ENCODE results near the gene DNAH8. TPM values are rescaled to one million over a fixed set of nuclear protein-coding genes. Genes with fewer than 3 reads are reported as not detected.

The DNAH8 gene
- polyA plus RNA-seq, 3 donors, result not detected

GRCh38 chr6:38730140-38730862 lies 15.2 kb downstream of the DNAH8 start:
- H3K9me3 ChIP-seq (replicated peaks in 1 of 2; ENCODE audit: control insufficient read depth in 1 of 2, insufficient read depth in 1 of 2, low read length in 2 of 2), result no peaks in the 10 kb centered on the region
- H3K9me3 Mint-ChIP-seq, result peaks cover 0 to 12% (median 2%) of the 10 kb centered on the region in 7 donors
- no peak overlapping the region for H3K27ac Mint-ChIP-seq
- H3K36me3 Mint-ChIP-seq, result no peaks in the 10 kb centered on the region
- H2AFZ ChIP-seq (ENCODE audit: insufficient read depth, low read depth, low read length, poor library complexity, severe bottlenecking), result no peak overlapping the region
- no peak overlapping the region for H3K4me3 ChIP-seq (replicated peaks in 1 of 3; ENCODE audit: low read depth in 2 of 3, low read length in 3 of 3)
- no peak for TF ChIP-seq CTCF (IDR thresholded peaks at IDR 0.05)
- H3K27ac ChIP-seq (ENCODE audit: low read depth in 1 of 2, low read length in 2 of 2), result no peak overlapping the region
- intact Hi-C loops (cut with micrococcal nuclease), result no loop called here
- H3K9ac ChIP-seq (ENCODE audit: insufficient read depth, low read length, poor library complexity, severe bottlenecking), result no peak overlapping the region
- no peaks in the 10 kb centered on the region for H3K36me3 ChIP-seq (replicated peaks in 1 of 2; ENCODE audit: control insufficient read depth in 1 of 2, insufficient read depth in 2 of 2, low read length in 2 of 2)
- H3K4me1 Mint-ChIP-seq, result no peaks in the 10 kb centered on the region
- H3K27me3 Mint-ChIP-seq (ENCODE audit: low read depth in 3 of 3), result peaks cover 0 to 7% (median 4%) of the 10 kb centered on the region in 3 donors
- no peaks in the 10 kb centered on the region for H3K4me1 ChIP-seq (ENCODE audit: control insufficient read depth in 1 of 2, insufficient read depth in 2 of 2, low read length in 2 of 2)
- no peak overlapping the region for H3K4me2 ChIP-seq (replicated peaks; ENCODE audit: extremely low read depth, low read length, poor library complexity, severe bottlenecking)
- no peak for DNase-seq
- H4K20me1 ChIP-seq (ENCODE audit: insufficient read depth, low read length), result no peaks in the 10 kb centered on the region
- no peak overlapping the region for H3K4me3 Mint-ChIP-seq
- no peaks in the 10 kb centered on the region for H3K79me2 ChIP-seq (ENCODE audit: insufficient read depth, low read length)
- 84% methylated on average over 2 of the region's 4 CpGs for WGBS (ENCODE audit: insufficient coverage)
- no peaks in the 10 kb centered on the region for H3K27me3 ChIP-seq (ENCODE audit: control insufficient read depth in 2 of 2, insufficient read depth in 2 of 2, low read length in 2 of 2)

DNA sequence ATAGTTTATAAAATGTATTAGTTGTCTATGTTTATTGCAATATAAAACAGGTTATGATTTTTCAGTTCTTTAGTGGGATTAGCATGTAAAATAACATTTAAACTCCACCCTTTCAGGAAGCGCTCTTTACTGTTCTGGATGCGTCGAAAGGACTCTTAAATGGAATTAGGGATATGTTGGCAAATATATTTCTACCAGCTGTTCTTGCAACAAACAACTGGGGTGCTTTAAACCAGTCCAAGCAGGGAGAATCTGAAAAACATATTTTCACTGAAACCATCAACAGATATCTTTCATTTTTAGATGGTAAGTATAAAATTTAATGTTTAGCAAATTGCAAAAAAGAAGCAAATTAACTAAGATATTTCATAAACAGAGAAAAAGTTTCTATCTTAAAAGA lies 21.8 kb downstream of the DNAH8 start:
- H3K9me3 ChIP-seq (replicated peaks in 1 of 2; ENCODE audit: control insufficient read depth in 1 of 2, insufficient read depth in 1 of 2, low read length in 2 of 2), result no peaks in the 10 kb centered on the region
- H3K36me3 ChIP-seq (replicated peaks in 1 of 2; ENCODE audit: control insufficient read depth in 1 of 2, insufficient read depth in 2 of 2, low read length in 2 of 2), result no peaks in the 10 kb centered on the region
- no peaks in the 10 kb centered on the region for H3K79me2 ChIP-seq (ENCODE audit: insufficient read depth, low read length)
- no CpG with 5 or more reads among the region's 3 CpGs for WGBS (ENCODE audit: insufficient coverage)
- DNase-seq, result no peak
- peaks cover 2 to 4% of the 10 kb centered on the region in 2 donors for H3K27me3 ChIP-seq (ENCODE audit: control insufficient read depth in 2 of 2, insufficient read depth in 2 of 2, low read length in 2 of 2)
- Mint-ChIP-seq H3K27ac (no peak overlapping the region), H3K9me3 (peaks cover 0 to 16% (median 5%) of the 10 kb centered on the region in 7 donors), H3K4me1 (no peaks in the 10 kb centered on the region), H3K4me3 (no peak overlapping the region), H3K27me3 (ENCODE audit: low read depth in 3 of 3) (peaks cover 4 to 18% (median 11%) of the 10 kb centered on the region in 3 donors), H3K36me3 (no peaks in the 10 kb centered on the region)
- H3K4me2 ChIP-seq (replicated peaks; ENCODE audit: extremely low read depth, low read length, poor library complexity, severe bottlenecking), result no peak overlapping the region
- no peak overlapping the region for H3K4me3 ChIP-seq (replicated peaks in 1 of 3; ENCODE audit: low read depth in 2 of 3, low read length in 3 of 3)
- no peak for TF ChIP-seq CTCF (IDR thresholded peaks at IDR 0.05)
- H2AFZ ChIP-seq (ENCODE audit: insufficient read depth, low read depth, low read length, poor library complexity, severe bottlenecking), result no peak overlapping the region
- no peaks in the 10 kb centered on the region for H4K20me1 ChIP-seq (ENCODE audit: insufficient read depth, low read length)
- no peak overlapping the region for H3K27ac ChIP-seq (ENCODE audit: low read depth in 1 of 2, low read length in 2 of 2)
- no peaks in the 10 kb centered on the region for H3K4me1 ChIP-seq (ENCODE audit: control insufficient read depth in 1 of 2, insufficient read depth in 2 of 2, low read length in 2 of 2)
- intact Hi-C loops (cut with micrococcal nuclease), result no loop called here
- no peak overlapping the region for H3K9ac ChIP-seq (ENCODE audit: insufficient read depth, low read length, poor library complexity, severe bottlenecking)

Measured in CD14-positive monocyte (primary cell).